HFF-Myc (cell line): Measurements from ENCODE around the gene TIPARP.
"Not testable (repeated sequence)": the region's sequence is repeated elsewhere in the genome, so short reads cannot be mapped to it uniquely, and the experiment has no call there.

Source experiments
- DNase-seq: peaks from one replicate; pipeline ENCODE4 v3.0.0-alpha.2; 2011; ENCODE audit warnings: low read depth; ENCODE audit errors: extremely low read depth
- H3K4me3 ChIP-seq: replicated peaks from 2 replicates; pipeline ENCODE4 v1.5.1; 2011; ENCODE audit warnings: low read depth, mild to moderate bottlenecking, control low read depth, low read length
- TF ChIP-seq, protein P1 (sequence below): IDR thresholded peaks from 2 replicates; pipeline ENCODE4 v1.5.1; 2012; ENCODE audit warnings: mild to moderate bottlenecking, low read depth, low read length, control low read depth; ENCODE audit errors: missing control alignments

Gene TIPARP

DNA sequence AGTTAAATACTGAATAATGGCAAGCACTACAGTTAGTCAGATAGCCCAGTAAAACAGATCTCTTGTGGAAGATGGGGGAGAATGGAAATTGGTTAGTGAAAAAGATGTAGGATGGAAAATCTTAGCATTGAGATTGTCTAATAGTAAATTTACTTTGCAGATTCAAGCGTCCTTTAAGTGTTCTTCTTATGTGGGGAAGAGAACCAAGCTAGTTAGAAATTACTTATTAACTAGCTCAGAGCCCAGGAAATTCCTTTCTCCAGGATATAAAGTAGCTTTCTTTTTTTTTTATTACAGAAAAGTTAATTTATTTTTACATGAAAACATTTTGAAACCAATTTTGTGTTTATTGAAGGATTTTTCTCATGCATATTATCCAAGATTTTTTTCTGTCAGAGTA lies 36.7 kb downstream of the TIPARP start:
- H3K4me3 ChIP-seq, result no peak overlapping the region
- TF ChIP-seq, protein P1, sequence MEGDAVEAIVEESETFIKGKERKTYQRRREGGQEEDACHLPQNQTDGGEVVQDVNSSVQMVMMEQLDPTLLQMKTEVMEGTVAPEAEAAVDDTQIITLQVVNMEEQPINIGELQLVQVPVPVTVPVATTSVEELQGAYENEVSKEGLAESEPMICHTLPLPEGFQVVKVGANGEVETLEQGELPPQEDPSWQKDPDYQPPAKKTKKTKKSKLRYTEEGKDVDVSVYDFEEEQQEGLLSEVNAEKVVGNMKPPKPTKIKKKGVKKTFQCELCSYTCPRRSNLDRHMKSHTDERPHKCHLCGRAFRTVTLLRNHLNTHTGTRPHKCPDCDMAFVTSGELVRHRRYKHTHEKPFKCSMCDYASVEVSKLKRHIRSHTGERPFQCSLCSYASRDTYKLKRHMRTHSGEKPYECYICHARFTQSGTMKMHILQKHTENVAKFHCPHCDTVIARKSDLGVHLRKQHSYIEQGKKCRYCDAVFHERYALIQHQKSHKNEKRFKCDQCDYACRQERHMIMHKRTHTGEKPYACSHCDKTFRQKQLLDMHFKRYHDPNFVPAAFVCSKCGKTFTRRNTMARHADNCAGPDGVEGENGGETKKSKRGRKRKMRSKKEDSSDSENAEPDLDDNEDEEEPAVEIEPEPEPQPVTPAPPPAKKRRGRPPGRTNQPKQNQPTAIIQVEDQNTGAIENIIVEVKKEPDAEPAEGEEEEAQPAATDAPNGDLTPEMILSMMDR, result no peak
- no peak for DNase-seq

DNA sequence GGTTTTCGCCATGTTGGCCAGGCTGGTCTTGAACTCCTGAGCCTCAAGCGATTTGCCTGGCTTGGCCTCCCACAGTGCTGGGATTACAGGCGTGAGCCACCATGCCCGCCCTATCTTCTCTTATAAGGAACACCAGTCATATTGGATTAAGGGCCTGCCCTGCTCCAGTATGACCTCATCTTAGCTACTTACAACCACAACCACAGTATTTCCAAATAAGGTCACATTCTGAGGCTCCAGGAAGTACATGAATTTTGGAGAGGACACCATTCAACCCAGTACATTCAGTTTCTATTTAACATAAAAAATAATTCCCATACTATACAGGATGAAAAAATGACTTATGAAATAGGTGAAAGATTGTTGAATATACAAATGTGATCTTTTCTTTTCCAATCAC lies 37.6 kb downstream of the TIPARP start:
- not testable (repeated sequence) for H3K4me3 ChIP-seq, DNase-seq

DNA sequence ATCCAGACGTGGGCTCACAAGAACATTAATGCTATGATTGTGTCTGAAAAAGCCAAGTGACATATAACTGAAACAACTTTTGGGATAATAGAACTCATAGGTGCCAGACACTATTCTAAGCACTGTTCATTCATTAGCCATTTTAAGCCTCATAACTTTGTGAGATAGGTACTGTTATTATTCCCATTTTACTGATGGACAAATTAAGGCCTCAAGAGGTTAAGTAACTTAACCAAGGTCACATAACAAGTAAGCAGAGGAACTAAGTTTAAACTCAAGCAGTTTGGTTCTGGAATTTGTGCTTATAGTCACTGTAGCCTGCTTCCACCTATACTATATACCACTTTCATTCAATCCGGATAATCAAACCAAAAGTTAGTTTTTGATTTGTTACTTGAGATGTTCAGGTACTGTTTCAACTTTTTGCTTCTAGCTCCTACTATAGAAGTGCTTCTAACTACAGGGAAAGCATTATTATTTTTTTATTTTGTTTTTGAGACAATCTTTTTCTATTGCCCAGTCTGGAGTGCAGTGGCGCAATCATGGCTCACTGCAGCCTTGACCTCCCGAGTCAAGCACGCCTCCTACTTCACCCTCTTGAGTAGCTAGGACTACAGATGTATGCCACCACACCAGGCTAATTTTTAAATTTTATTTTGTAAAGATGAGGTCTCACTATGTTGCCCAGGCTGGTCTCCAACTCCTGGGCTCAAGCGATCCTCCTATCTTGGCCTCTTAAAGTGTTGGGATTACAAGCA lies 41.9 kb downstream of the TIPARP start:
- no peak for DNase-seq
- TF ChIP-seq, protein P1, result no peak
- H3K4me3 ChIP-seq, result no peak overlapping the region

DNA sequence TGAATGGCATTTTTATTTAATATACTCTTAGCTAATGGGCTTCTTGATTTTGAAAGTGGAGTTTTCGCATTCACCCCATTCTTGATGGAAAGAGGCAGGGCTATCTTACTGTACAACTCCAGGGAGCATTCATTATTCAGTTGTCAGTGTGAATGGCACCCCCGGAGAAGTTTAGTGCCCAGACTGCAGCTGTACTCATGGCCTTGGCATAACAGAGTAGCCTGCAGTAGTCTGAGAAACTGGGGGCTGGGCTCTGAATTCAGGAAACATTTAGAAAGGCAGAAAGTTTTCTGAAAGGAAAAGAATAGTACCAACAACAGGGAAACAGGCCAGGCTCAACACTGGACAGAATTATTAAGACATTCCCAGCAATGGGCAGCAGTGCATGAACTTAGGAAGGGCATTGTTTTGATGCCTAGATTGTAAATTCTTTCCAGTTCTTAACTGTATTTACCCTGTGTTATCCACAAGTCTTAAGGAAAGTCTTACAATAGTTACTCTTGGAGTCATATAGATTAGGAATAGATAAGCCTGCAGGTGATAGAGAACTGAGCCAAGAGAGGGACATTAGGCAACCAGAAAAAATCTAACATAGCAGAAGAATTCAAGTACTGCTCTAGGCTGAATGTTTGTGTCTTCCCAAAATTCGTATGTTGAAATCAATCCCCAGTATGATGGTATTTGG lies 44.4 kb downstream of the TIPARP start:
- DNase-seq, result no peak
- TF ChIP-seq, protein P1, result no peak
- no peak overlapping the region for H3K4me3 ChIP-seq

DNA sequence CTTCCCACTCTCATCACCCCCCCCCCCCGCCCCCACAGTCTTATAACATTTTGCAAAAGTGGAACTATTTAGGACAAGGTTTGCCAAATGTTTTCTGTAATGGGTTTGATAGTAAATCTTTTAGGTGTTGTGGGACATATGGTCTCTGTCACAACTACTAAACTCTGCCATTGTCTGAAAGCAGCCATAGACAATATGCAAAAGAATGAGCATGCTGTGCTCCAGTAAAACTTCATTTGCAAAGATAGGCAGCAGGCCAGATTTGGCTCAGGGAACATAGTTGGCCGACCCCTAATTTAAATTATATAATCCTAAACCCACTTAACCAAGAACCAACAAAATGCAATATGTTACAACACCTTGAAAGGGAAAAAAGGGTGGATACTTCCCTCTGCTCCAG lies 46.4 kb downstream of the TIPARP start:
- TF ChIP-seq, protein P1, result no peak
- DNase-seq, result no peak
- H3K4me3 ChIP-seq, result no peak overlapping the region

DNA sequence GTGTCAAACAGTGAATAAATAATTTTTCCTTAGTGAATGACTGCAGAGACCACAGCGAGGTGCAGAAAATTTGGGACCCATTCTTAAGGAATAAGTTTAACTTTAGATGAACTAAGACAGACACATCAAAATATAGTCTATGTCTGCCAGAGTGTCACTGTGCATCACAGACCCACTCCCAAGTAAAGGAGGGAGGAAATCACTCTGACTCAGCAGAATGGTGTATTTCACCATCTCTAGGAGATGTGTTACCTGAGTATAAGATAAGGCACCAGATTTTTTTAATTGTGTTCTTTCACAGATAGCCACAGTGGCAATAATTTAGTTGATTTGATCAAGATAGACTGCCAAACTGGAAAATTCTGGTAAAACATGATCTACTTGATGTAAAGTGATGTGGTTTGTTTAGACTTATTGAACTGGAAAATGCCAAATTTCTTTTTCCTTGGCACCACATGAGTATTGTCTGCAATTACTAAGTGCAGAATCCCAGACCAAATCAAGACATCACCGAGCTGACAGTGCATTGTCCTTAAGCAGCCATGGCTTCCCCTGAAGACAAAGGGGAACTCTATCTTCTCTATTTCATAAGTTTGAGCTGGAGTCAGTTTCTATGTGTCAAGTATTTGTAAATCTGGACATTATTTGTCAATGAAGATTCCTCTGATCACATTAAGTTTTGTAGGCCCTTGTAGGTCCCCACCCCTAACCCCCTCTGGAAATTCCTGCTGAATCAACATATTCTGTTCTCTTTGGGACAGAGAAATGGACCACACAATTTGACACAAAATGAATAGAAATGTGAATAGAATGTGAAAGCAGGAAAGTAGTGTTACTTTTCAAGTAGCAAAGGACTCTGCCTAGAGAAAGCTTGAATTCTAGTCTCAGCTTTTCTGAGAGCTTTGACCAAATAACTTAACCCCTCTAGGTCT lies 47.6 kb downstream of the TIPARP start:
- DNase-seq, result no peak
- no peak overlapping the region for H3K4me3 ChIP-seq
- TF ChIP-seq, protein P1, result no peak

DNA sequence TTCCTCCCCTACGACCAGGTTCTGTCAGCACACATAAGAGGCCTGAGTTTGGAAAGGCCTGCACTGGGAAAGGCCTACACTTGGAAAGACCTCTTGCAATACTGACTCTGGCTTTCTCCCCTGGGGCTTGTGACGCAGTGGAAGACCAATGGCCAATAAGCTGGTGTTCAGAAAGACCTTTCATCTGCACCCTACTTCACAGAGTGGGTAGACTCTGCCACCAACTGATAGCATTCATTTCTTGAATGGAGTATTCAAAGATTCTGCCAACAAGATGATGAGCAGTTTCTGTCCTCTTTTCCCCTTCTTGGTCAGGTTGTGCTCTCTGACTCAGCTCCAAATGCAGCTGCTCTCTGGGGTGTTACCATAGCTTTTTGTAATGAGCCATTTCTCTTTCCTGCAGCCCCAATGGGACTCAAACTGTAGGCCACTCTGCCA lies 48.8 kb downstream of the TIPARP start:
- no peak overlapping the region for H3K4me3 ChIP-seq
- DNase-seq, result no peak
- TF ChIP-seq, protein P1, result no peak
